Esophagus muscularis mucosa (tissue), 4 donors: Measurements from ENCODE around the gene PCSK9.

Source experiments
- EP300 ChIP-seq: sonication (generic); formaldehyde crosslinking; IDR thresholded peaks from one replicate; pipeline ENCODE4 v1.6.1; 2017; ENCODE audit warnings: antibody characterized with exemption
- POLR2A ChIP-seq: fragments of 450-650 bp; IDR thresholded peaks from one replicate; pipeline ENCODE4 v1.6.1; 2017; ENCODE audit warnings: antibody characterized with exemption, moderate library complexity, mild to moderate bottlenecking, low read depth
- POLR2AphosphoS5 ChIP-seq, 2 donors: sonication (generic); formaldehyde crosslinking; IDR thresholded peaks; one replicate each; pipeline ENCODE4 v1.6.1; 2017; ENCODE audit warnings: antibody characterized with exemption in 2 of 2
- TF ChIP-seq, protein P1 (sequence below), 3 experiments: fragments of 200-600 bp in 2 of 3; fragments of 450-650 bp in 1 of 3; sonication (generic) in 2 of 3; IDR thresholded peaks; one replicate each; pipeline ENCODE4 v1.5.1; 2017 to 2019; ENCODE audit warnings: antibody characterized with exemption in 3 of 3, mild to moderate bottlenecking in 2 of 3, moderate library complexity in 1 of 3

DNA sequence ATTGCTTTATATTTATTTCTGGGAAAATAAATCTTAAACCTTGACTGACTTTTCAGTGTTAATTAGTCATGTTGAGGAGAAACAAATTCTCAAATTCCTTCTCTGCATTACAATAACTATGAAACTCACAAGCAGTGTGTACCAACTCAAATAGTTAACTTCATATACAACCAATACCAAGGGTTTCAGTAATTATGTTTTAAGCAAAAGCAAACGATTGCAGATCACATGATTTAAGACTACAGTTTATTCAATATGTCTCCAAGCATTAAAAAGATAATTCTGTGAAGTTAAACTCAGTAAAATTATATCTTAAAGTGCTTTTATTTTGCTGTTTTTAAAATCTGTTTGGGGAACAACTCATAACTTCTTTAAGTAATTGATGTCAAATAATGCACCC, 28.6 kb downstream of the PCSK9 start:
- TF ChIP-seq POLR2AphosphoS5 (IDR thresholded peaks at IDR 0.05) (no peak), POLR2A (no peak), EP300 (no peak)
- TF ChIP-seq, protein P1, sequence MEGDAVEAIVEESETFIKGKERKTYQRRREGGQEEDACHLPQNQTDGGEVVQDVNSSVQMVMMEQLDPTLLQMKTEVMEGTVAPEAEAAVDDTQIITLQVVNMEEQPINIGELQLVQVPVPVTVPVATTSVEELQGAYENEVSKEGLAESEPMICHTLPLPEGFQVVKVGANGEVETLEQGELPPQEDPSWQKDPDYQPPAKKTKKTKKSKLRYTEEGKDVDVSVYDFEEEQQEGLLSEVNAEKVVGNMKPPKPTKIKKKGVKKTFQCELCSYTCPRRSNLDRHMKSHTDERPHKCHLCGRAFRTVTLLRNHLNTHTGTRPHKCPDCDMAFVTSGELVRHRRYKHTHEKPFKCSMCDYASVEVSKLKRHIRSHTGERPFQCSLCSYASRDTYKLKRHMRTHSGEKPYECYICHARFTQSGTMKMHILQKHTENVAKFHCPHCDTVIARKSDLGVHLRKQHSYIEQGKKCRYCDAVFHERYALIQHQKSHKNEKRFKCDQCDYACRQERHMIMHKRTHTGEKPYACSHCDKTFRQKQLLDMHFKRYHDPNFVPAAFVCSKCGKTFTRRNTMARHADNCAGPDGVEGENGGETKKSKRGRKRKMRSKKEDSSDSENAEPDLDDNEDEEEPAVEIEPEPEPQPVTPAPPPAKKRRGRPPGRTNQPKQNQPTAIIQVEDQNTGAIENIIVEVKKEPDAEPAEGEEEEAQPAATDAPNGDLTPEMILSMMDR (IDR thresholded peaks at IDR 0.05): no peak
